COLO829 (cell line): ENCODE measurements around the gene SCNN1G.

Experiments
- DNase-seq: peaks from one replicate; pipeline ENCODE4 v3.0.0; 2012; ENCODE audit warnings: low spot score

SCNN1G gene

GRCh38 chr16:23155445-23156049, 27.0 kb upstream of the SCNN1G start:
- no peak for DNase-seq

DNA sequence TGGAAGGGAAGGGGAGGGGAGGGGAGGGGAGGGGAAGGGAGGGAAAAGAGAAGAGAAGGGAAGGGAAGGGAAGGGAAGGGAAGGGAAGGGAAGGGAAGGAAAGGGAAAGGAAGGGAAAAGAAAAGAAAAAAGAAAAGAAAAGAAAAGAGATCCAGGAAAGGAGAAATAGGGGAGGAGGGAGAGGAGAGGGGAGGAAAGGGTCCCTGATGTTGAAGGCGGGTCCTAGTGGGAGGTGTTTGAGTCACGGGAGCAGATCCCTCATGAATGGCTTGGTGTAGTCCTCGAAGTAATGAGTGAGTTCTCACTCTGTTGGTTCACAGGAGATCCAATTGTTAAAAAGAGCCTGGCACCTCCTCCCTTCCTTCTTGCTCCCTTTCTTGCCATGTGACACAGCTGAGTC, 26.4 kb upstream of the SCNN1G start:
- no peak for DNase-seq

DNA sequence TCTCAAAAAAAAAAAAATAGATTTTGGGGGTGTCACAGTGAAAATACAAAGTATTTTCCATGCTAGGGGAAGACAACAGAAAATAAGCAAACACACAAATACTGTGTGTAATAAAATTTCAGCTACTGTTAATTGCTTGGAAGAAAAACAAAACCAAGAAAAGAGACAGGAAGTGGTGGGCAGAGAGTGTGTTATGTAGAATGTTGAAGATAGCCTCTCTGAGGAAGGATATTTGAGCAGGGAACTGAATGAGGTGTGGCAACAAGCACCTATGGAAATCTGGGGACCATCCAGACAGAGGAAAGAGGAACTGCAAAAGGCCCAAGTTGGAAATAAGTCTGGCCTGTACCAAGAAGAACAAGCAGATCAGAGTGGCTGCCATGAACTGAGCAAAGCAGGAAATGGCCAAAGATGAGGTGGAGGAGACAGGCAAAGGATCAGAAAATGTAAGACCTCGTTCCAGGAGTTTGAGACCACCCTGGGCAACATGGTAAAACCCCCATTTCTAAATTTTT, 25.5 kb upstream of the SCNN1G start:
- no peak for DNase-seq

DNA sequence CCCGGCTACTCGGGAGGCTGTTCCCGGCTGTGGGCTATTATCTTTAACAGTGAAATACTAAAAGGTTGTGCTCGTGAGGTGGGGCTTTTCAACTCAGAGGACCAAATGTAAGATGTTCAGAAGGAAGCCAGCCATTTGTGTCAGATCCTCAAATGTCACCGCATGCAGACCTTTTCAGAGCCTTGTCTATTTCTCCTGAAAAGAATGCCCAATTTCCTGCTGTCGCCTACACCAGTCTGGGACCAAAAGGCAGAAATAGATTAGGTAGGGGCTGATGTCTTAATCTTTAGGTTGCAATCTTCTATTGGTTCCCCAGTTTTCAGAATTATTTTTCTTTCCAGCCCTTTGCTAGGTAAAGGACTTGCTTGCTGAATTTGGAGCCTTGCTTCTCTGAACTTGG, 24.4 kb upstream of the SCNN1G start:
- no peak for DNase-seq

- no peak for DNase-seq
These were observed 22.5 kb upstream of the SCNN1G start for GRCh38 chr16:23160082-23160481.

GRCh38 chr16:23160574-23160973, 22.0 kb upstream of the SCNN1G start:
- DNase-seq, result no peak

DNA sequence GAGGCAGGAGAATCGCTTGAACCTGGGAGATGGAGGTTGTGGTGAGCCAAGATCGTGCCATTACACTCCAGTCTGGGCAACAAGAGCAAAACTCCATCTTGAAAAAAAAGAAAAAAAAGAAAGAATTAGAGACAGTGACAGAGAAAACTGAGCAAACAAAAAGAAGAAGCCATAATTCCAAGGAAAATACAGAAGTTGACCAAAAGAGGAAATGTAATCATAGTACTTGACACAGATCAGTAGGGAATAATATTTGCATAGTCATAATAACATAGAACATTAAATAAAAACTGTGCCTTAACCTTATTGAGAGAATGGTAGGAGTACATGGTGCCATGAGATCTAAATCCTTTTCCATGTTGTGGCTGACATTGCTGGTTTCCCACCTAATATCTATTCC, 18.6 kb upstream of the SCNN1G start:
- no peak for DNase-seq

- no peak for DNase-seq
These were observed 17.8 kb upstream of the SCNN1G start for GRCh38 chr16:23164736-23165135.

DNA sequence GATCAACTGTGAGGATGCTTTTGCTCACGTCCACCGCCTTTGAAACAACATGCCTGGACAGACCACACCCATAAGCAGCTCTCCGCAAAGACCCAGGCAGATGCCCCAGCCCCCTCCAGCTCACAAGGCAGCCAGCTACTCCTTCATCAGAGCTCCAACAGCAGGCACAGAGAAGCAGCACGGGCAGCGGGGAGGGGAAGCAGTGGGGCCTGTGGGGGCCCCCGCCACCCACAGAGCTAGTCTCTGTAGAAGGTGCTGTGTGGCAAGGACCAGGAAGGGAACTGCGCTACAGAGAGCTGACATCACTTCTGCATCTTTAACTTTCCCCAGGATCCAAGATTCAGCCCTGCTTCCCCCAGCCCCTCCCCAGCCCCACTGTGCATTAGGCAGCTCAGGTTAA, 10.0 kb upstream of the SCNN1G start:
- DNase-seq, result no peak

DNA sequence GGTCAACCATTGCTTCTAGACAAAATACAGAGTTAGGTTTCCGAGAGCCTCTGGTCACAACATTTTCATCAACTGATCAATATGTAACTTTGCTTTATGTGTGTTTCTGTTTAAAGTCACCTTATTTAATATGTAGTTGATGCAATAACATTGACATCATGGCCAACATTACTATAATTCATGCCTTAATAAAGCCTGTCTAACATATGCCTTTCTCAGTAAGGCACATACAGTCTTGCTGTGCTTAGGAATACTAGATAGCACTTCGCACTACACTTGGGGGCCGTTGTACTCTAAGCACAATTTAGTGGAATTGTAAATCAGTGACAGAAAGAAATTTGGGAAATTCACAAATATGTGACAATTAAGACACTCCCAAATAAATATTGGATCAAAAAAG, 9.6 kb upstream of the SCNN1G start:
- DNase-seq, result no peak

GRCh38 chr16:23174622-23175021, 7.9 kb upstream of the SCNN1G start:
- peak; percentile 20 for DNase-seq

- no peak for DNase-seq
These were observed 6.9 kb upstream of the SCNN1G start for GRCh38 chr16:23175651-23176050.

DNA sequence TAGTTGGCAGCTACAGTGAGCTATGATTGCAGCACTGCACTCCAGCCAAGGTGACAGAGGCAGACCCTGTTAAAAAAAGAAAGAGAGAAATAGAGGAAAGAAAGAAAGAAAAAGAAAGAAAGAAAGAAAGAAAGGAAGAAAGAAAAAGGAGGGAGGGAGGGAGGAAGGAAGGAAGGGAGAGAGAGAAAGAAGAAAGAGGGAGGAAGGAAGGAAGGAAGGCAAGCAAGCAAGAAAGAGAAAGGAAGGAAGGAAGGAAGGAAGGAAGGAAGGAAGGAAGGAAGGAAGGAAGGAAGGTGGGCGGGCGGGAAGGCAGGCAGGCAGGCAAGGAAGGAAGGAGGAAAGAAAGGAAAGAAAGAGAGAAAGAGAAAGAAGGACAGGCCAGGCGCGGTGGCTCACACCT, 1.0 kb upstream of the SCNN1G start:
- no peak for DNase-seq

GRCh38 chr16:23182206-23182678, 303 bp upstream of the SCNN1G start:
- DNase-seq, result peak; percentile 51

DNA sequence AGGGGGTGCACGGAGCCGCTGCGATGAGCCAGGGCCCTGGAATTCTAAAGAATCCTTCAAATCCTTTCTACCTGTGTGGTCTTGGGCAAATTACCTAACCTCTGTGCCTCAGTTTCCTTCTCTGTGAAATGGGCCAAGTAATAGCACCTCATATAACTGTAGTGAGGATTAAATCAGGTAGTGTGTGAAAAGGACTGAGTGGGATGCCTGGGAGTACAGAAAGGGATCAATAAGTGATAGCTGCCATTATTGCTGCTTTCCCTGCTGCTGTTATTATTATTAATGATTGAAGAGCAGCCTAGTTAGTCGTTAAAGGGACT, 958 bp downstream of the SCNN1G start:
- DNase-seq, result no peak

DNA sequence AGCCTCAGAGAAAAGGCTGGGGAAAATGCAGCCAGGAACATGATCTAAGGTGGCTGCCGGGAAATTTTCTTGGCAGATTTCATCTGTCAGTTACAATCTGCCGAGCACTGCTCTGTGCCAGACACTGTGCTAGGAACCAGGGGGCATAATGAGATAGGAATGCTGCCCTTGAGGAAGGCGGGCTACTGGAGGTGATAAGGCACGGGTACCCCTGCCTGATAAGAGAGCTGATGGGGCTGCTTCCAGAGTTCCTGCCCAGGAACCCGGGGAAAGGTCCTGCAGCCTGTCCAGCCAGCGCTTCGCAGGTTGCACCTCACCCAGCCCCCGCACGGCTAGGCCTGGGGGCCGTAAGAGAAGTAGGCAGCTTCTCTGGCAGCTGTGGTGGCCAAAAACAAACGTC, 3.1 kb downstream of the SCNN1G start:
- DNase-seq, result no peak

DNA sequence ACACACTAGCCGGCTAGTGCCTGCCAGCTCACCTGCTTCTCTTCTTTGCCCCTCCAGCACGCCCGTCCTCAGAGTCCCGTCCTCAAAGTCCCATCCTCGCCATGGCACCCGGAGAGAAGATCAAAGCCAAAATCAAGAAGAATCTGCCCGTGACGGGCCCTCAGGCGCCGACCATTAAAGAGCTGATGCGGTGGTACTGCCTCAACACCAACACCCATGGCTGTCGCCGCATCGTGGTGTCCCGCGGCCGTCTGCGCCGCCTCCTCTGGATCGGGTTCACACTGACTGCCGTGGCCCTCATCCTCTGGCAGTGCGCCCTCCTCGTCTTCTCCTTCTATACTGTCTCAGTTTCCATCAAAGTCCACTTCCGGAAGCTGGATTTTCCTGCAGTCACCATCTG, 3.6 kb downstream of the SCNN1G start:
- no peak for DNase-seq

- DNase-seq, result no peak
These were observed 4.8 kb downstream of the SCNN1G start for GRCh38 chr16:23187341-23187740.

DNA sequence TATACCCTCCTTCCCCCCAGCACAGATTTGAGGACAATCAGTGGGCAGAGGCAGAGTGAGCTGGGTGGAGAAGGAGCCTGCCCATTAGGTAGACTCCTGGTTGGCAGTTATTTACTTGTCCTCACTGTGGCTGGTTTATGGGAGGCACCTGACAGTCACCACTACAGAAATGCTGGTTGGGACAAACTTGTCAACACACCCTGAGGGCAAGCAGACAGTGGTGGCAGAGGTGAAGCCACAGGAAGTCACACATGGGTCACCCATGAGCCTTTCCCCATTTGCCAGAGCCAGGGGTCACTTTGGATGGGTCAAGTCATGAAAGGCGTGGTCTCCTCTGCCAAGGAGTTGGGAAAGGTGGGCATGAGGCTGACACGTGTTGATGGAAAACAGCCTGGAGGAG, 6.4 kb downstream of the SCNN1G start:
- no peak for DNase-seq

- DNase-seq, result no peak
These were observed 12.1 kb downstream of the SCNN1G start for GRCh38 chr16:23194497-23195221.

GRCh38 chr16:23195366-23195978, 12.9 kb downstream of the SCNN1G start:
- DNase-seq, result no peak

DNA sequence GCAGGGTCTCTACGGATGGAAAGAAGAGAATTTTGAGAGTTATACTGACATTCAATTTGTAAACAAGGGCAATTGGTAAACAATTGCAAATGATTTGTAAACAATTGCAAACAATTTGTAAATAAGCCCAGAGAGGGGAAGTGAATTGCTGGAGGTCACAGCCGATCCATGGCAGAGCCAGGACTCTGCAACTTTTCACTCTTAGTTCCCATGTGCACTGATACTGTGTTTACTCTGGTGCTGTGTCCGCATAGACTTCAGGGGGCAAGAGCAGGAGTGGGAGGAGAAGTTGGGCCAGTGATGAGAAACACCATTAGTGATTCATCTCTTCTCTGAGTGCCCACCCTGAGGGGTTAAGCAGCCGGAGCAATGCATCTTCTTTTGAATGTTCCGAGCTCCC, 14.0 kb downstream of the SCNN1G start:
- no peak for DNase-seq

- DNase-seq, result no peak
These were observed 19.6 kb downstream of the SCNN1G start for GRCh38 chr16:23202166-23202565.

- no peak for DNase-seq
These were observed 24.4 kb downstream of the SCNN1G start for GRCh38 chr16:23206986-23207385.
